ENCODE data around the gene PARD3B. TPM values are rescaled to one million over a fixed set of nuclear protein-coding genes. Genes with fewer than 3 reads are reported as not detected.

PARD3B gene
- total RNA-seq, 2 donors from 2014 or later: 15.0 to 17.8 TPM

- no peak for ATAC-seq
- no peaks in the 10 kb centered on the region for H3K36me3 ChIP-seq (replicated peaks in 1 of 2; ENCODE audit: insufficient read depth in 1 of 2, low read depth in 2 of 2)
- no peak for DNase-seq
Measured at GRCh38 chr2:204779771-204780170, 234.5 kb downstream of the PARD3B start.

DNA sequence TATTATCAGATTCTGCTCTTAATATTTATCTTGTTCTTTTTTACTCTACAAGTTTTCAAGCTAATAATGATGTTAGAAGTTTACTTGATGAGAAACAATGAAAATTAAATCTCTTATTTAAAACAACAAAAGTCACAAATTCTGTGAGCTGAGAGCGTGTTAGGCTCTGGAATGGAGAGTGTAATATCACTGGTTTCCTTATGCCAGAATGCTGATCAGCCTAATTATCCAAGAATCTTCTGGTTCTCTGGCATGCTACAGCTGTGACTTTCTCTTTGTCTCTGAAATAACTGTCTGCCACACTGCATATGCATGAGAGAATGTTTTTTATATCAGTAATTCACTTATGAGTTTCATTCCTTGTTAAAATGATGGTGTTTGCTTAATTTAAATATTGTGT, 236.7 kb downstream of the PARD3B start:
- DNase-seq (no peak), ATAC-seq (no peak)
- Histone ChIP-seq H3K9me3 (no peaks in the 10 kb centered on the region), H3K36me3 (replicated peaks in 1 of 2; ENCODE audit: insufficient read depth in 1 of 2, low read depth in 2 of 2) (no peaks in the 10 kb centered on the region), H3K4me1 (peaks cover 5% of the 10 kb centered on the region), H3K4me3 (no peak overlapping the region), H3K27ac (no peak overlapping the region), H3K27me3 (no peaks in the 10 kb centered on the region)
- WGBS, 2 donors: 90 to 97% methylated on average over 1 of the region's 1 CpG
- TF ChIP-seq CTCF (IDR thresholded peaks at IDR 0.05) (no peak), POLR2A (IDR thresholded peaks at IDR 0.05) (no peak)
- intact Hi-C loops (cut with DNase I): no loop called here

More at GRCh38 chr2:204779771-204780170, 234.5 kb downstream of the PARD3B start:
- peaks cover 5% of the 10 kb centered on the region for H3K4me1 ChIP-seq
- no peak overlapping the region for H3K27ac ChIP-seq
- H3K27me3 ChIP-seq: no peaks in the 10 kb centered on the region
- H3K4me3 ChIP-seq: no peak overlapping the region
- H3K9me3 ChIP-seq: no peaks in the 10 kb centered on the region
- intact Hi-C loops (cut with DNase I): no loop called here
- TF ChIP-seq CTCF (IDR thresholded peaks at IDR 0.05): no peak
- TF ChIP-seq POLR2A (IDR thresholded peaks at IDR 0.05): no peak

DNA sequence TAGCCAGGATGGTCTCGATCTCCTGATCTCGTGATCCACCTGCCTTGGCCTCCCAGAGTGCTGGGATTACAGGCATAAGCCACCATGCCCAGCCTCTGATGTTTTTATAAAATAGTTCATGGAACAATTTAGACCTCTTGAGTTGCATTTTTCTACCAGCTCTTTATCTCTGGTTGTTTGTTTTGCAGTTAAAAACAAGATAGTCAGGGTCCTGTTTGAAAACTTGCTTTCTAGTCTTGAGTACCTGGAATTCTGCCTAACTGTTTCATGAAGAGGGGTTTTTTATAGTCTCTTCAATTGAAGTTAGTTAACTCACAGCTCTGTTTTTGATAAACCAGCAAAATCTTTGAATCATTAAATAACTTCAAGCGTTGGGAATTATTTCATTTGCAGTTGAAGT, 244.8 kb downstream of the PARD3B start:
- TF ChIP-seq POLR2A (IDR thresholded peaks at IDR 0.05): no peak
- no peak for TF ChIP-seq CTCF (IDR thresholded peaks at IDR 0.05)
- intact Hi-C loops (cut with DNase I): no loop called here
- no peak overlapping the region for H3K4me3 ChIP-seq
- no peaks in the 10 kb centered on the region for H3K36me3 ChIP-seq (replicated peaks in 1 of 2; ENCODE audit: insufficient read depth in 1 of 2, low read depth in 2 of 2)
- DNase-seq (no peak), ATAC-seq (no peak)
- no peak overlapping the region for H3K27ac ChIP-seq
- 22 to 48% methylated on average over 3 of the region's 3 CpGs for WGBS, 2 donors
- H3K27me3 ChIP-seq: no peaks in the 10 kb centered on the region
- H3K4me1 ChIP-seq: peaks cover 8% of the 10 kb centered on the region
- H3K9me3 ChIP-seq: no peaks in the 10 kb centered on the region

DNA sequence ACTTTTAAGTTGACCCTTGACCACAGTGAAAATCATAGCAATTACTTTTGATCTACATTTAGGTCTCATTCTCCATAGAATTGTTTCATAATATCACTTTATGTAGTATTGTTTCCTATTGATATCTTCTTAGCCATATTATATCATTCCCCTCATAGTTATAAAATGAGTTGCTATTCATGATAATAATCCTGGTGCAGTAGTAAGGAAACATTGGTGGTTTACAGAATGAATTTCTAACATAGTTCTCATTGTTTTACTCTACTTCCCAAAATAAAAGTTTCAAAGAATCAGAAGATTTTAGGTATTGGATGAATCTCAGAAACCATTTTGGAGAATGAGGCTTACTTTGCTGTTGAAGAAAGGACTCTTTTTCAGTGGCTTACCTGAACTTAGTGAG, 246.0 kb downstream of the PARD3B start:
- no peak overlapping the region for H3K27ac ChIP-seq
- H3K27me3 ChIP-seq: no peaks in the 10 kb centered on the region
- TF ChIP-seq CTCF (IDR thresholded peaks at IDR 0.05): no peak
- no peak for TF ChIP-seq POLR2A (IDR thresholded peaks at IDR 0.05)
- ATAC-seq (no peak), DNase-seq (no peak)
- intact Hi-C loops (cut with DNase I): no loop called here
- H3K4me1 ChIP-seq: peaks cover 8% of the 10 kb centered on the region
- H3K4me3 ChIP-seq: no peak overlapping the region
- no peaks in the 10 kb centered on the region for H3K36me3 ChIP-seq (replicated peaks in 1 of 2; ENCODE audit: insufficient read depth in 1 of 2, low read depth in 2 of 2)
- H3K9me3 ChIP-seq: no peaks in the 10 kb centered on the region

DNA sequence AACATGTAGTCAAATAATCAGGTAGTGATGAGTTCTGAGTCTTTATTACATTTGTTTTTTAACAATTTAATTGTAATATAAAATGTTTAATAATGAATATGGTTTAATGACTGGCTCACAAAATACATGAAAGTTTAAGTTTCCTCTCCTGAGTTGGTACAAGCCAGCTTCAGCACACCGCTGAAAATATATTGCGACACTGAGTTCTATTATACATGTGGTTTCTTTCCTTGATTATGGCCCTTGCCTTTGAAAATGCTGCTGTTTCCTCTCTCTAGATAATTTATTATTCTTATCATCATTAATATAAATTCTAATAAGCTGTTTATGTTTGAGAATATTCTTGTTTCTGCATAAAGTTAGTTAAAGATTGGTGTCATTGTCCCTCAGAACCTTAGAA, 249.3 kb downstream of the PARD3B start:
- Histone ChIP-seq H3K27ac (no peak overlapping the region), H3K36me3 (replicated peaks in 1 of 2; ENCODE audit: insufficient read depth in 1 of 2, low read depth in 2 of 2) (no peaks in the 10 kb centered on the region), H3K27me3 (no peaks in the 10 kb centered on the region), H3K4me1 (peaks cover 8% of the 10 kb centered on the region), H3K9me3 (no peaks in the 10 kb centered on the region), H3K4me3 (no peak overlapping the region)
- 94% methylated on average over 2 of the region's 2 CpGs for WGBS, 2 donors
- ATAC-seq: no peak
- no peak for DNase-seq
- TF ChIP-seq CTCF (IDR thresholded peaks at IDR 0.05): no peak
- TF ChIP-seq POLR2A (IDR thresholded peaks at IDR 0.05): no peak
- intact Hi-C loops (cut with DNase I): no loop called here
